AG04450 (cell line): Measurements from ENCODE around the gene YBX3. TPM values are rescaled to one million over a fixed set of nuclear protein-coding genes. Genes with fewer than 3 reads are reported as not detected.
"Not testable (repeated sequence)": the region's sequence is repeated elsewhere in the genome, so short reads cannot be mapped to it uniquely, and the experiment has no call there.

Experiments
- CTCF ChIA-PET: fragments of 300-600, 350-600 bp; formaldehyde crosslinking; extraction: SDS; loops from one replicate; lab custom pipeline; 2022; ENCODE audit warnings: antibody characterized with exemption, inconsistent platforms; lab: Charles Lee
- POLR2A ChIA-PET: fragments of 350-600 bp; formaldehyde crosslinking; extraction: SDS; loops from one replicate; lab custom pipeline; 2021; ENCODE audit warnings: antibody characterized with exemption, inconsistent platforms; lab: Yijun Ruan, JAX
- DNase-seq: peaks from one replicate; pipeline ENCODE4 v3.0.0-alpha.2; 2011; ENCODE audit warnings: low read depth, low spot score
- H3K27ac ChIP-seq: one replicate; pipeline ENCODE4 v1.5.1; 2012; ENCODE audit warnings: low read depth, low read length, control low read depth
- H3K27me3 ChIP-seq: one replicate; pipeline ENCODE4 v1.6.0; 2012; ENCODE audit warnings: low read length; ENCODE audit not compliant: control insufficient read depth, insufficient read depth
- H3K4me3 ChIP-seq: 2 replicates; pipeline ENCODE4 v1.5.1; 2011; ENCODE audit warnings: mild to moderate bottlenecking, low read depth, low read length, control low read depth
- H3K9me3 ChIP-seq: 2 replicates; pipeline ENCODE4 v1.5.1; 2012; ENCODE audit warnings: low read length; ENCODE audit not compliant: control insufficient read depth, insufficient read depth
- CTCF ChIP-seq: IDR thresholded peaks from 2 replicates; pipeline ENCODE4 v1.5.1; 2011; ENCODE audit warnings: low read depth, low read length, control low read depth, inconsistent platforms
- polyA plus RNA-seq: library from polyadenylated mRNA; depleted of rRNA; stranded (reverse); fragments of >200 nt; gene quantifications from 2 replicates; pipeline ENCODE4 v1.2.3, GENCODE V29; 2011

Gene YBX3
- polyA plus RNA-seq, 1 experiment: 95.6 TPM

- DNase-seq: peak; percentile 16
- Histone ChIP-seq H3K9me3 (peaks cover 8% of the 10 kb centered on the region; the same call in 1 of the 2 replicates), H3K4me3 (no peak overlapping the region), H3K27ac (no peak overlapping the region), H3K27me3 (no peaks in the 10 kb centered on the region)
- ChIA-PET POLR2A (no interaction called here), CTCF (no interaction called here)
- no peak for TF ChIP-seq CTCF
Measured at GRCh38 chr12:10753059-10753458, 29.9 kb upstream of the YBX3 start.

GRCh38 chr12:10750385-10750727 lies 27.2 kb upstream of the YBX3 start:
- Histone ChIP-seq H3K4me3 (no peak overlapping the region), H3K9me3 (peaks cover 2% of the 10 kb centered on the region; the same call in 1 of the 2 replicates), H3K27ac (no peak overlapping the region), H3K27me3 (no peaks in the 10 kb centered on the region)
- CTCF ChIA-PET: interaction anchor here (0.6 to 2.5 kb wide), 69 partner anchors 9 to 1607 kb away, joined by 3 to 36 read pairs (median 5); partner anchors contain the start of genes MAGOHB, SMIM10L1 and YBX3
- TF ChIP-seq CTCF: no peak
- DNase-seq: no peak
- POLR2A ChIA-PET: interaction anchor here (1.3 kb wide), 1 partner anchor 28 kb away, joined by 3 read pairs; the partner anchor contains the start of gene YBX3

GRCh38 chr12:10749700-10750384 lies 26.7 kb upstream of the YBX3 start:
- peak; percentile 96 for TF ChIP-seq CTCF
- peak; percentile 86 for DNase-seq
- ChIA-PET CTCF (interaction anchor here (0.5 to 2.5 kb wide), 70 partner anchors 9 to 1608 kb away, joined by 3 to 36 read pairs (median 5); partner anchors contain the start of genes MAGOHB, SMIM10L1 and YBX3), POLR2A (interaction anchor here (0.7 to 1.3 kb wide), 2 partner anchors 27 to 31 kb away, joined by 3 read pairs; partner anchors contain the start of gene YBX3)
- Histone ChIP-seq H3K9me3 (no peaks in the 10 kb centered on the region), H3K4me3 (peak overlapping the region; percentile 50), H3K27ac (no peak overlapping the region), H3K27me3 (no peaks in the 10 kb centered on the region)

GRCh38 chr12:10747730-10748129 lies 24.6 kb upstream of the YBX3 start:
- POLR2A ChIA-PET: no interaction called here

DNA sequence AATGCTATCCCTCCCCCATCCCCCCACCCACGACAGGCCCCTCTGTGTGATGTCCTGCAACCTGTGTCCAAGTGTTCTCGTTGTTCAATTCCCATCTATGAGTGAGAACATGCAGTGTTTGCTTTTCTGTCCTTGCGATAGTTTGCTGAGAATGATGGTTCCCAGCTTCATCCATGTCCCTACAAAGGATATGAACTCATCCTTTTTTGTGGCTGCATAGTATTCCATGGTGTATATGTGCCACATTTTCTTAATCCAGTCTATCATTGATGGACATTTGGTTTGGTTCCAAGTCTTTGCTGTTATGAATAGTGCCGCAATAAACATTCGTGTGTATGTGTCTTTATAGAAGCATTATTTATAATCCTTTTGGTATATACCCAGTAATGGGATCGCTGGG lies 20.3 kb upstream of the YBX3 start:
- POLR2A ChIA-PET, H3K27me3 ChIP-seq, H3K27ac ChIP-seq, H3K9me3 ChIP-seq, CTCF ChIA-PET, DNase-seq, H3K4me3 ChIP-seq: not testable (repeated sequence)

More at GRCh38 chr12:10747730-10748129, 24.6 kb upstream of the YBX3 start:
- CTCF ChIA-PET: interaction anchor here (0.5 to 1.2 kb wide), 3 partner anchors 10 to 17 kb away, joined by 3 read pairs; no protein-coding TSS in a partner anchor
- Histone ChIP-seq H3K27ac (no peak overlapping the region), H3K27me3 (no peaks in the 10 kb centered on the region), H3K4me3 (no peak overlapping the region), H3K9me3 (no peaks in the 10 kb centered on the region)
- no peak for TF ChIP-seq CTCF
- DNase-seq: no peak
